Lower lobe of right lung (tissue), 2 donors: ENCODE measurements around the gene PLEKHA6. TPM values are rescaled to one million over a fixed set of nuclear protein-coding genes. Genes with fewer than 3 reads are reported as not detected.

Experiments
- ATAC-seq, 2 donors: fragments of 200-7000 bp; cut with Tn5 transposase; one replicate each; pipeline ENCODE4 v1.9.1; 2020 to 2022; ENCODE audit warnings: mild to moderate bottlenecking in 2 of 2, moderate library complexity in 2 of 2
- DNase-seq: peaks from one replicate; pipeline ENCODE4 v3.0.0-alpha.2; 2020
- H3K27ac ChIP-seq: fragments of 200-600 bp; one replicate; pipeline ENCODE4 v1.8.0; 2022
- H3K27me3 ChIP-seq: fragments of 200-600 bp; one replicate; pipeline ENCODE4 v1.8.0; 2022; ENCODE audit warnings: low read depth
- H3K36me3 ChIP-seq: fragments of 200-600 bp; one replicate; pipeline ENCODE4 v1.8.0; 2022; ENCODE audit warnings: mild to moderate bottlenecking
- H3K4me1 ChIP-seq: fragments of 200-600 bp; one replicate; pipeline ENCODE4 v1.8.0; 2022
- H3K4me3 ChIP-seq: fragments of 200-600 bp; one replicate; pipeline ENCODE4 v1.8.0; 2022; ENCODE audit warnings: mild to moderate bottlenecking
- H3K9me3 ChIP-seq: fragments of 200-600 bp; one replicate; pipeline ENCODE4 v1.8.0; 2022
- CTCF ChIP-seq: fragments of 200-600 bp; IDR thresholded peaks from one replicate; pipeline ENCODE4 v1.8.0; 2022; ENCODE audit warnings: antibody characterized with exemption, mild to moderate bottlenecking
- intact Hi-C: fragments of 100-400 bp; cut with DNase I; formaldehyde crosslinking; loops from one replicate; pipeline ENCODE4 v1.11.0; 2022
- total RNA-seq: library from RNA; stranded (reverse); fragmentation: NEBNext Ultra II Directional; extraction: Animal tissue kit (Norgen Biotek cat#: 25700); gene quantifications from one replicate; pipeline ENCODE4 v1.2.1, GENCODE V29; 2021
- donor health status: DM: no; HTN: yes; CAD: no; lungs with severe emphysema.

PLEKHA6 gene
- total RNA-seq, 1 donor from 2014 or later = 7.6 TPM

- H3K36me3 ChIP-seq = no peaks in the 10 kb centered on the region
- H3K4me3 ChIP-seq = no peak overlapping the region
- DNase-seq (no peak), ATAC-seq (no peak)
- peaks cover 6% of the 10 kb centered on the region for H3K4me1 ChIP-seq
- intact Hi-C loops = no loop called here
- H3K9me3 ChIP-seq = no peaks in the 10 kb centered on the region
- no peak overlapping the region for H3K27ac ChIP-seq
- no peak for TF ChIP-seq CTCF
- H3K27me3 ChIP-seq = no peaks in the 10 kb centered on the region
Measured at GRCh38 chr1:204255966-204256365, 103.8 kb downstream of the PLEKHA6 start.

GRCh38 chr1:204255225-204255624 is 104.5 kb downstream of the PLEKHA6 start:
- no peaks in the 10 kb centered on the region for H3K27me3 ChIP-seq
- no peaks in the 10 kb centered on the region for H3K36me3 ChIP-seq
- ATAC-seq = no peak
- no peak overlapping the region for H3K4me3 ChIP-seq
- no peak for DNase-seq
- H3K9me3 ChIP-seq = no peaks in the 10 kb centered on the region
- TF ChIP-seq CTCF = no peak
- intact Hi-C loops = no loop called here
- peaks cover 6% of the 10 kb centered on the region for H3K4me1 ChIP-seq
- no peak overlapping the region for H3K27ac ChIP-seq

GRCh38 chr1:204254031-204254661 is 105.6 kb downstream of the PLEKHA6 start:
- DNase-seq (no peak), ATAC-seq (peak; percentile 60 to 64)
- Histone ChIP-seq H3K4me1 (peaks cover 6% of the 10 kb centered on the region), H3K4me3 (no peak overlapping the region), H3K36me3 (no peaks in the 10 kb centered on the region), H3K27ac (no peak overlapping the region), H3K9me3 (no peaks in the 10 kb centered on the region), H3K27me3 (no peaks in the 10 kb centered on the region)
- intact Hi-C loops = no loop called here
- TF ChIP-seq CTCF = no peak

- no peak for DNase-seq
- Histone ChIP-seq H3K4me3 (no peak overlapping the region), H3K4me1 (peaks cover 6% of the 10 kb centered on the region), H3K27ac (no peak overlapping the region), H3K36me3 (no peaks in the 10 kb centered on the region), H3K9me3 (no peaks in the 10 kb centered on the region), H3K27me3 (no peaks in the 10 kb centered on the region)
- no peak for TF ChIP-seq CTCF
- intact Hi-C loops = no loop called here
- ATAC-seq = no peak
Measured at GRCh38 chr1:204251926-204252689, 107.6 kb downstream of the PLEKHA6 start.

GRCh38 chr1:204251286-204251685 is 108.4 kb downstream of the PLEKHA6 start:
- H3K4me3 ChIP-seq = no peak overlapping the region
- DNase-seq (no peak), ATAC-seq (no peak)
- no peaks in the 10 kb centered on the region for H3K36me3 ChIP-seq
- H3K27ac ChIP-seq = no peak overlapping the region
- no peaks in the 10 kb centered on the region for H3K27me3 ChIP-seq
- H3K9me3 ChIP-seq = no peaks in the 10 kb centered on the region
- peaks cover 6% of the 10 kb centered on the region for H3K4me1 ChIP-seq
- intact Hi-C loops = no loop called here
- TF ChIP-seq CTCF = no peak
